OCI-LY3 (cell line): ENCODE data around the gene IMPG2.

Source experiments
- H2AFZ ChIP-seq: fragments of 200-600, 300-600 bp; shearing (Covaris generic); 2 replicates; pipeline ENCODE4 v1.6.0; 2014; ENCODE audit warnings: antibody characterized with exemption, low read depth, low read length
- H3K27ac ChIP-seq: fragments of 200-600, 300-600 bp; sonication (generic); 2 replicates; pipeline ENCODE4 v1.5.1; 2014; ENCODE audit warnings: mild to moderate bottlenecking, low read length, moderate library complexity, mixed read lengths
- H3K27me3 ChIP-seq: fragments of 200-600, 300-600 bp; sonication (generic); 2 replicates; pipeline ENCODE4 v1.6.1; 2014; ENCODE audit warnings: low read depth, low read length, mixed read lengths
- H3K36me3 ChIP-seq: fragments of 200-600, 300-600 bp; sonication (generic); replicated peaks from 2 replicates; pipeline ENCODE3; 2014; ENCODE audit warnings: low read depth, low read length, mixed read lengths
- H3K4me1 ChIP-seq: fragments of 300-600, 200-600 bp; sonication (generic); 2 replicates; pipeline ENCODE4 v1.6.1; 2014; ENCODE audit warnings: low read length, mixed read lengths
- H3K4me2 ChIP-seq: fragments of 200-600, 300-600 bp; sonication (generic); 2 replicates; pipeline ENCODE4 v1.6.1; 2014; ENCODE audit warnings: low read length, mixed read lengths
- H3K4me3 ChIP-seq: fragments of 300-600, 200-600 bp; sonication (generic); 2 replicates; pipeline ENCODE4 v1.5.1; 2014; ENCODE audit warnings: antibody characterized with exemption, mild to moderate bottlenecking, low read length, moderate library complexity
- H3K79me2 ChIP-seq: fragments of 300-600, 200-600 bp; shearing (Covaris generic); 2 replicates; pipeline ENCODE4 v1.6.1; 2014; ENCODE audit warnings: mild to moderate bottlenecking, low read length, mixed read lengths
- H3K9ac ChIP-seq: fragments of 300-600, 200-600 bp; shearing (Covaris generic); 2 replicates; pipeline ENCODE4 v1.6.0; 2014; ENCODE audit warnings: mild to moderate bottlenecking, low read length, moderate library complexity
- H3K9me3 ChIP-seq: fragments of 200-600, 300-600 bp; shearing (Covaris generic); 2 replicates; pipeline ENCODE4 v1.6.1; 2014; ENCODE audit warnings: low read length, mixed read lengths; ENCODE audit not compliant: insufficient read depth
- H4K20me1 ChIP-seq: fragments of 200-600, 300-600 bp; sonication (generic); 2 replicates; pipeline ENCODE4 v1.6.1; 2016; ENCODE audit warnings: low read length, mixed read lengths; ENCODE audit not compliant: insufficient read depth
- EZH2phosphoT487 ChIP-seq: fragments of 200-600 bp; shearing (Covaris generic); IDR thresholded peaks from 2 replicates; pipeline ENCODE4 v1.6.1; 2018; ENCODE audit warnings: antibody characterized with exemption, mixed run types, low read depth
- TF ChIP-seq, protein P1 (sequence below): fragments of 200-600, 300-600 bp; sonication (generic); IDR thresholded peaks from 2 replicates; pipeline ENCODE4 v1.5.1; 2014; ENCODE audit warnings: antibody characterized with exemption, low read length, low read depth

Gene IMPG2

DNA sequence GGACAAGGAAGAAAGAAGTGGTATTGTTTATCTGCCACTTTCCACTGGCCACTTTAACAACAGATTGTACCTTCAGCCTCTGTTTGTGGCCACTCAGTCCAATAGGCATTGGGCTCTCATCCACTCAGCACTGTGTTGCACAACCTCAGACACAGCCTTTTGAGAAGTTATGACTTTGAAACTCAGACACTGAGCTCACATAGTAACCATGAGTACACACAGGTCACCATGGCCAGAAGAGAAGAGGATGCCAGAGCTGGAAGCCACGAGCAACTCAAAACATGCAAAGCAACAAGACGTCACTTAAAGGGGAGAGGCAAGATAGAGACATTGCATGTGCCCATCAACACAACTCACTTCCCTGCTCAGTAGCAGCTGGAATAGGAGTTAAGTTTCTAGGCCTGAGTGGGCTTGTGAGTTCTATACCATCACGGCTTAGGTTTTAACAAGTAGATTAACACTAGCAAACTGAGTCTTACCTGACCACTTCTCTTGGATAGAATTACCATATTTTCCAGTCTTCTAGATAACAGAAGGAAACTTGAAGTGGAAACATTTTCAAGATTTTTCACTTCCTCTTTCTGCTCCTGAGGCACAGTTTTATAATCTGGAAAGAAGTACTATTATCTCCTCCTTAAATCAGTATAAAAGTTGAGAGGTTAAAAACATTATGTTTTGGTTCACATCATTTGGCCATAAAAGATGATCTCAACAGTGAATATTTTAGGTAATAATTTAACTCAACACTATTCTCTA, 103.5 kb downstream of the IMPG2 start:
- Histone ChIP-seq H3K36me3 (peaks cover 9% of the 10 kb centered on the region), H2AFZ (no peak overlapping the region), H3K27me3 (no peaks in the 10 kb centered on the region), H3K27ac (no peak overlapping the region), H3K4me3 (no peak overlapping the region), H3K9ac (no peak overlapping the region), H3K79me2 (no peaks in the 10 kb centered on the region), H3K9me3 (peaks cover 30% of the 10 kb centered on the region; the same call in 1 of the 2 replicates), H4K20me1 (no peaks in the 10 kb centered on the region), H3K4me1 (peaks cover 20% of the 10 kb centered on the region; the same call in 1 of the 2 replicates), H3K4me2 (no peak overlapping the region)
- no peak for TF ChIP-seq EZH2phosphoT487

DNA sequence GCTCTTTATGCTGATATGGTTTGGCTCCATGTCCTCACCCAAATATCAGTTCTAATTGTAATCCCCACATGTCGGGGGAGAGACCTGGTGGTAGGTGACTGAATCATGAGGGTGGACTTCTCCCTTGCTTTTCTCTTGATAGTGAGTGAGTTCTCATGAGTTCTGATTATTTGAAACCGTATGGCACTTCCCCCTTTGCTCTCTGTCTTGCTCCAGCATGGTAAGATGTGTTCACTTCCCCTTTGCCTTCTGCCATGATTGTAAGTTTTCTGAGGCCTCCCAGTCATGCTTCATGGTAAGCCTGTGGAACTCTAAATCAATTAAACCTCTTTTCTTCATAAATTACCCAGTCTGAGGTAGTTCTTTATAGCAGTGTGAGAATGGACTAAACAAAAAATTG, 107.6 kb downstream of the IMPG2 start:
- Histone ChIP-seq H3K4me1 (peaks cover 13% of the 10 kb centered on the region; the same call in 1 of the 2 replicates), H3K9me3 (peaks cover 15% of the 10 kb centered on the region; the same call in 1 of the 2 replicates), H3K4me3 (no peak overlapping the region), H3K36me3 (no peaks in the 10 kb centered on the region), H3K79me2 (no peaks in the 10 kb centered on the region), H3K4me2 (no peak overlapping the region), H3K9ac (no peak overlapping the region), H2AFZ (no peak overlapping the region; the same call in 1 of the 2 replicates), H3K27me3 (no peaks in the 10 kb centered on the region), H3K27ac (no peak overlapping the region), H4K20me1 (no peaks in the 10 kb centered on the region)
- TF ChIP-seq, protein P1, sequence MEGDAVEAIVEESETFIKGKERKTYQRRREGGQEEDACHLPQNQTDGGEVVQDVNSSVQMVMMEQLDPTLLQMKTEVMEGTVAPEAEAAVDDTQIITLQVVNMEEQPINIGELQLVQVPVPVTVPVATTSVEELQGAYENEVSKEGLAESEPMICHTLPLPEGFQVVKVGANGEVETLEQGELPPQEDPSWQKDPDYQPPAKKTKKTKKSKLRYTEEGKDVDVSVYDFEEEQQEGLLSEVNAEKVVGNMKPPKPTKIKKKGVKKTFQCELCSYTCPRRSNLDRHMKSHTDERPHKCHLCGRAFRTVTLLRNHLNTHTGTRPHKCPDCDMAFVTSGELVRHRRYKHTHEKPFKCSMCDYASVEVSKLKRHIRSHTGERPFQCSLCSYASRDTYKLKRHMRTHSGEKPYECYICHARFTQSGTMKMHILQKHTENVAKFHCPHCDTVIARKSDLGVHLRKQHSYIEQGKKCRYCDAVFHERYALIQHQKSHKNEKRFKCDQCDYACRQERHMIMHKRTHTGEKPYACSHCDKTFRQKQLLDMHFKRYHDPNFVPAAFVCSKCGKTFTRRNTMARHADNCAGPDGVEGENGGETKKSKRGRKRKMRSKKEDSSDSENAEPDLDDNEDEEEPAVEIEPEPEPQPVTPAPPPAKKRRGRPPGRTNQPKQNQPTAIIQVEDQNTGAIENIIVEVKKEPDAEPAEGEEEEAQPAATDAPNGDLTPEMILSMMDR, result no peak

DNA sequence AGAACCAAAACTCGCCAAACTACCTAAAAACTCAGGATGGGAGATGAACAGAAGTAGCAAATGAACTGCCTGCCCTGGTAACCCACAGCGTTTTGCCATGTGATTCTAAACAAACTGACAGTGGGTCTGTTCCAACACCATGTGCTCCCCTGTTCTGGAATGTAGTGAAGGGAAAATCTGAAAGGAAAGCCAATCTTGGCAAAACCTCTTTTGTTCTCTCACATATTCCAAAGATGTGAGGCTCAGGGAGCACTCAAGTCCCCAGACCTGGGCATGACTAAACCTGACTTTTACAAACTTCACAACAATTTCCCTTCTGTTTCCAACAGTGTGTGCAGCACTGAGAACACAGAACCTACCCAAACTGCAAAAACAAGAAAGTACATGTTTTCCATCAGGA, 116.1 kb downstream of the IMPG2 start:
- no peaks in the 10 kb centered on the region for H3K9me3 ChIP-seq
- no peaks in the 10 kb centered on the region for H3K79me2 ChIP-seq
- no peaks in the 10 kb centered on the region for H3K36me3 ChIP-seq
- H4K20me1 ChIP-seq, result no peaks in the 10 kb centered on the region
- peaks cover 10% of the 10 kb centered on the region for H3K4me1 ChIP-seq
- H3K4me2 ChIP-seq, result no peak overlapping the region
- no peak overlapping the region for H3K4me3 ChIP-seq
- TF ChIP-seq, protein P1, result no peak
- no peak for TF ChIP-seq EZH2phosphoT487
- no peak overlapping the region for H2AFZ ChIP-seq
- H3K27ac ChIP-seq, result no peak overlapping the region
- peaks cover 5% of the 10 kb centered on the region; the same call in 1 of the 2 replicates for H3K27me3 ChIP-seq
- H3K9ac ChIP-seq, result no peak overlapping the region

DNA sequence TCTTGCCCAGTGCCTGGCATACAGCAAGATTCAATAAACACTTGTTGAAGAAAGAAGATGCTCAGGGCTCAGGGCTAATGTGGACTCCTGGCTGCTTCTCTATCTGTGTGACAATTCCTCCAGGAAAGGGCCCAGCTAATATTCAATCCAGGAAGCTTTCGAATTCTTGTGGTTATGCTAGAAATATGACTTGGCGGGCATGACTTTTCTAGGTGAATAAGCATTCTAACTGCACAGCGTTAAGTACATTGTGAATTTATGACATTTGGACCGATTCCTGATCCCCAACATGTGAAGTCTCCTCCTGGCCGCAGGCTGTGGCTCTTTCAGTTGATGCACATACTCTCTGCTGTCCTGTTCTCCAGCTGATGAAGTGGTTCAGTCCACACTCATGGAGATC, 117.0 kb downstream of the IMPG2 start:
- TF ChIP-seq, protein P1, result no peak
- TF ChIP-seq EZH2phosphoT487, result no peak
- Histone ChIP-seq H2AFZ (no peak overlapping the region), H3K4me3 (no peak overlapping the region)

More for the DNA sequence above, 117.0 kb downstream of the IMPG2 start:
- Histone ChIP-seq H4K20me1 (no peaks in the 10 kb centered on the region), H3K9me3 (no peaks in the 10 kb centered on the region), H3K27ac (no peak overlapping the region), H3K36me3 (no peaks in the 10 kb centered on the region), H3K4me1 (peaks cover 10% of the 10 kb centered on the region), H3K9ac (no peak overlapping the region), H3K79me2 (no peaks in the 10 kb centered on the region), H3K27me3 (peaks cover 5% of the 10 kb centered on the region; the same call in 1 of the 2 replicates), H3K4me2 (no peak overlapping the region)
